K562 (cell line): ENCODE results near the gene DPH2. TPM values are rescaled to one million over a fixed set of nuclear protein-coding genes. Genes with fewer than 3 reads are reported as not detected.

Experiments
- CBX8 ChIP-seq: fragments of 200-600 bp; sonication (generic); IDR thresholded peaks from 2 replicates; pipeline ENCODE4 v1.6.1; 2012; ENCODE audit warnings: borderline replicate concordance, mixed run types, low read depth, mild to moderate bottlenecking, moderate library complexity, mixed read lengths, low read length, control low read depth, inconsistent platforms; ENCODE audit not compliant: poor library complexity, severe bottlenecking; ENCODE audit errors: extremely low read depth
- CREB1 ChIP-seq, 2 experiments: sonication (generic) in 1 of 2; formaldehyde crosslinking in 1 of 2; IDR thresholded peaks; 2 replicates each; pipeline versions ENCODE4 v1.6.1 to v1.8.0; 2012 to 2022; ENCODE audit warnings: inconsistent platforms in 1 of 2, mild to moderate bottlenecking in 1 of 2, missing genetic modification reagents in 1 of 2, moderate library complexity in 1 of 2
- ETS2 ChIP-seq: IDR thresholded peaks from 2 replicates; pipeline ENCODE4 v1.6.1; 2016; ENCODE audit warnings: borderline replicate concordance, missing genetic modification characterization, mild to moderate bottlenecking, moderate library complexity, missing compliant biosample characterization; ENCODE audit not compliant: poor library complexity, severe bottlenecking
- GATAD2A ChIP-seq: fragments of 450-650 bp; IDR thresholded peaks from 2 replicates; pipeline ENCODE4 v1.6.1; 2017
- MCM2 ChIP-seq: fragments of 450-650 bp; IDR thresholded peaks from 2 replicates; pipeline ENCODE4 v1.6.1; 2017; ENCODE audit warnings: low read depth, mild to moderate bottlenecking
- MTA2 ChIP-seq: fragments of 450-650 bp; IDR thresholded peaks from 2 replicates; pipeline ENCODE4 v1.6.1; 2016; ENCODE audit warnings: low read depth
- NR1H2 ChIP-seq: sonication (generic); formaldehyde crosslinking; IDR thresholded peaks from 2 replicates; pipeline ENCODE4 v1.4.0; 2020; ENCODE audit warnings: mild to moderate bottlenecking, missing genetic modification reagents
- SRSF9 ChIP-seq: fragments of 200-400 bp; formaldehyde crosslinking; IDR thresholded peaks from 2 replicates; pipeline ENCODE4 v1.6.1; 2017; ENCODE audit warnings: low read depth, low read length, borderline replicate concordance
- TCF7L2 ChIP-seq: fragments of 150-350 bp; IDR thresholded peaks from 2 replicates; pipeline ENCODE4 v1.6.1; 2016; ENCODE audit warnings: low read depth, mild to moderate bottlenecking, low read length, moderate library complexity
- polyA plus RNA-seq, 8 experiments: library from polyadenylated mRNA; depleted of rRNA in 4 of 8; stranded (reverse) in 5 of 8; unstranded in 3 of 8; fragments of >200 nt; fragmentation: Nextera tagmentation in 2 of 8; fragmentation: Illumina TruSeq in 1 of 8; extraction: Ambion mirVana in 2 of 8; extraction: Trizol in 1 of 8; gene quantifications; 2 replicates each; pipeline versions ENCODE4 v1.2.1 to v1.2.3, GENCODE V29; 2011 to 2014; ENCODE audit warnings: inconsistent platforms in 1 of 8, missing spikeins in 1 of 8
- total RNA-seq, 7 experiments: library from RNA; depleted of rRNA in 6 of 7; stranded (reverse); fragments of >200 nt in 6 of 7; fragmentation: Illumina TruSeq in 2 of 7; extraction: Trizol in 2 of 7; gene quantifications; 2 replicates each; pipeline versions ENCODE4 v1.2.1 to v1.2.3, GENCODE V29; 2011 to 2021; ENCODE audit warnings: low replicate concordance in 1 of 7
- TF ChIP-seq, protein P1 (sequence below): fragments of 450-650 bp; IDR thresholded peaks from 2 replicates; pipeline ENCODE4 v1.6.1; 2016; ENCODE audit warnings: mild to moderate bottlenecking
- TF ChIP-seq, protein P2 (sequence below): sonication (generic); formaldehyde crosslinking; IDR thresholded peaks from 2 replicates; pipeline ENCODE4 v1.8.1; 2023; ENCODE audit warnings: missing genetic modification reagents, mild to moderate bottlenecking, borderline replicate concordance
- TF ChIP-seq, protein P3 (sequence below): fragments of 250-450 bp; sonication (Bioruptor Pico); IDR thresholded peaks from 2 replicates; pipeline ENCODE4 v1.5.0; 2022; ENCODE audit warnings: mild to moderate bottlenecking
- TF ChIP-seq, protein P4 (sequence below): fragments of 250-450 bp; sonication (Bioruptor Pico); IDR thresholded peaks from 2 replicates; pipeline ENCODE4 v1.8.0; 2021; ENCODE audit warnings: mild to moderate bottlenecking, moderate library complexity
- TF ChIP-seq, protein P5 (sequence below), 2 experiments: fragments of 250-450 bp in 1 of 2; fragments of 450-650 bp in 1 of 2; sonication (Bioruptor Pico) in 1 of 2; IDR thresholded peaks; 2 replicates each; pipeline versions ENCODE4 v1.6.1 to v1.8.0; 2016 to 2021; ENCODE audit warnings: mild to moderate bottlenecking in 2 of 2, moderate library complexity in 2 of 2, missing compliant biosample characterization in 1 of 2, missing genetic modification characterization in 1 of 2

Gene DPH2
- total and polyA plus RNA-seq, 9 of the 15 experiments (the other 6 are each of a cell fraction or from before 2014, with no cell fraction given) = 17.9 to 94.1 (median 68.1) TPM

DNA sequence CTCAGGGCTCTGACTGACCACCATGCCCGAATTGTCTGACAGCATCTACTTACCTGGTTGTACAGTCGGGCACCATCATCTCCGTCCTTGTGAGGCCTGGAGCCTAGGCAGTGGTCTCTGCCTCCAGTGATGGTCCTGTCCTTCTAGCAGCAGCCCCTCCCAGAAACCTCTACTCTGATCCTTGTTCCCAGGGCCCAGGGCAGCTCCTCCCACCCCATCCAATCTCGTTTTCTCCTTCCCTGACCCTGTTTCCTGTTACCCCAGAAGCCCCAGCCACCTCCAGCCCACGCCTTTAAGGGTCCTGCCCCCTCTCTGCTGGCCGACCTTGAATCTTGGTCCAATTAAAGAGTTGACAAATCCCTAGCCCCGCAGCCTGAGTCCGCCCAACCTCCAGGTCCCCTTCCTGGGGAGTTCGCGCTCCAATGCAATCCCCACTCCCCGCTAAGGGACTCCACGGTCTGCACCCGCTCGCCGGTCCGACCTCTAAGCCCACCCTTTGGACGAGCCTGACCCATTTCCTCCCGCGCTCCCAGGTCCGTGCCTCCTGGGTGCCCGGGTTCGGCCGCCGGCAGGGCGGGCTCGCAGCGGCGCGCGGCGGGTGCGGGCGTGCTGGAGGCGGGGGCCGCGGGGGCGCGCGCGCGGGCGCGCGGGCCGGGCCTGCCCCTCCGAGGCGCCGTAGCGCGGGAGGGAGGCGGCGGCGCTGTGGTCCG lies 8.9 kb downstream of the DPH2 start, which contains the start of gene B4GALT2 (continued):
- TF ChIP-seq, protein P1, sequence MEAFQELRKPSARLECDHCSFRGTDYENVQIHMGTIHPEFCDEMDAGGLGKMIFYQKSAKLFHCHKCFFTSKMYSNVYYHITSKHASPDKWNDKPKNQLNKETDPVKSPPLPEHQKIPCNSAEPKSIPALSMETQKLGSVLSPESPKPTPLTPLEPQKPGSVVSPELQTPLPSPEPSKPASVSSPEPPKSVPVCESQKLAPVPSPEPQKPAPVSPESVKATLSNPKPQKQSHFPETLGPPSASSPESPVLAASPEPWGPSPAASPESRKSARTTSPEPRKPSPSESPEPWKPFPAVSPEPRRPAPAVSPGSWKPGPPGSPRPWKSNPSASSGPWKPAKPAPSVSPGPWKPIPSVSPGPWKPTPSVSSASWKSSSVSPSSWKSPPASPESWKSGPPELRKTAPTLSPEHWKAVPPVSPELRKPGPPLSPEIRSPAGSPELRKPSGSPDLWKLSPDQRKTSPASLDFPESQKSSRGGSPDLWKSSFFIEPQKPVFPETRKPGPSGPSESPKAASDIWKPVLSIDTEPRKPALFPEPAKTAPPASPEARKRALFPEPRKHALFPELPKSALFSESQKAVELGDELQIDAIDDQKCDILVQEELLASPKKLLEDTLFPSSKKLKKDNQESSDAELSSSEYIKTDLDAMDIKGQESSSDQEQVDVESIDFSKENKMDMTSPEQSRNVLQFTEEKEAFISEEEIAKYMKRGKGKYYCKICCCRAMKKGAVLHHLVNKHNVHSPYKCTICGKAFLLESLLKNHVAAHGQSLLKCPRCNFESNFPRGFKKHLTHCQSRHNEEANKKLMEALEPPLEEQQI = no peak
- TF ChIP-seq CREB1 (IDR thresholded peaks at IDR 0.05) (no peak), CREB1 (CRISPR knock-in tag; IDR thresholded peaks at IDR 0.05) (no peak), ETS2 (tag) (no peak), NR1H2 (CRISPR knock-in tag) (no peak), MCM2 (no peak), GATAD2A (no peak), CBX8 (no peak), TCF7L2 (no peak), SRSF9 (no peak), MTA2 (no peak)
- TF ChIP-seq, protein P2, sequence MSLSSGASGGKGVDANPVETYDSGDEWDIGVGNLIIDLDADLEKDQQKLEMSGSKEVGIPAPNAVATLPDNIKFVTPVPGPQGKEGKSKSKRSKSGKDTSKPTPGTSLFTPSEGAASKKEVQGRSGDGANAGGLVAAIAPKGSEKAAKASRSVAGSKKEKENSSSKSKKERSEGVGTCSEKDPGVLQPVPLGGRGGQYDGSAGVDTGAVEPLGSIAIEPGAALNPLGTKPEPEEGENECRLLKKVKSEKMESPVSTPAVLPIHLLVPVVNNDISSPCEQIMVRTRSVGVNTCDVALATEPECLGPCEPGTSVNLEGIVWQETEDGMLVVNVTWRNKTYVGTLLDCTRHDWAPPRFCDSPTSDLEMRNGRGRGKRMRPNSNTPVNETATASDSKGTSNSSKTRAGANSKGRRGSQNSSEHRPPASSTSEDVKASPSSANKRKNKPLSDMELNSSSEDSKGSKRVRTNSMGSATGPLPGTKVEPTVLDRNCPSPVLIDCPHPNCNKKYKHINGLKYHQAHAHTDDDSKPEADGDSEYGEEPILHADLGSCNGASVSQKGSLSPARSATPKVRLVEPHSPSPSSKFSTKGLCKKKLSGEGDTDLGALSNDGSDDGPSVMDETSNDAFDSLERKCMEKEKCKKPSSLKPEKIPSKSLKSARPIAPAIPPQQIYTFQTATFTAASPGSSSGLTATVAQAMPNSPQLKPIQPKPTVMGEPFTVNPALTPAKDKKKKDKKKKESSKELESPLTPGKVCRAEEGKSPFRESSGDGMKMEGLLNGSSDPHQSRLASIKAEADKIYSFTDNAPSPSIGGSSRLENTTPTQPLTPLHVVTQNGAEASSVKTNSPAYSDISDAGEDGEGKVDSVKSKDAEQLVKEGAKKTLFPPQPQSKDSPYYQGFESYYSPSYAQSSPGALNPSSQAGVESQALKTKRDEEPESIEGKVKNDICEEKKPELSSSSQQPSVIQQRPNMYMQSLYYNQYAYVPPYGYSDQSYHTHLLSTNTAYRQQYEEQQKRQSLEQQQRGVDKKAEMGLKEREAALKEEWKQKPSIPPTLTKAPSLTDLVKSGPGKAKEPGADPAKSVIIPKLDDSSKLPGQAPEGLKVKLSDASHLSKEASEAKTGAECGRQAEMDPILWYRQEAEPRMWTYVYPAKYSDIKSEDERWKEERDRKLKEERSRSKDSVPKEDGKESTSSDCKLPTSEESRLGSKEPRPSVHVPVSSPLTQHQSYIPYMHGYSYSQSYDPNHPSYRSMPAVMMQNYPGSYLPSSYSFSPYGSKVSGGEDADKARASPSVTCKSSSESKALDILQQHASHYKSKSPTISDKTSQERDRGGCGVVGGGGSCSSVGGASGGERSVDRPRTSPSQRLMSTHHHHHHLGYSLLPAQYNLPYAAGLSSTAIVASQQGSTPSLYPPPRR = no peak
- TF ChIP-seq, protein P3, sequence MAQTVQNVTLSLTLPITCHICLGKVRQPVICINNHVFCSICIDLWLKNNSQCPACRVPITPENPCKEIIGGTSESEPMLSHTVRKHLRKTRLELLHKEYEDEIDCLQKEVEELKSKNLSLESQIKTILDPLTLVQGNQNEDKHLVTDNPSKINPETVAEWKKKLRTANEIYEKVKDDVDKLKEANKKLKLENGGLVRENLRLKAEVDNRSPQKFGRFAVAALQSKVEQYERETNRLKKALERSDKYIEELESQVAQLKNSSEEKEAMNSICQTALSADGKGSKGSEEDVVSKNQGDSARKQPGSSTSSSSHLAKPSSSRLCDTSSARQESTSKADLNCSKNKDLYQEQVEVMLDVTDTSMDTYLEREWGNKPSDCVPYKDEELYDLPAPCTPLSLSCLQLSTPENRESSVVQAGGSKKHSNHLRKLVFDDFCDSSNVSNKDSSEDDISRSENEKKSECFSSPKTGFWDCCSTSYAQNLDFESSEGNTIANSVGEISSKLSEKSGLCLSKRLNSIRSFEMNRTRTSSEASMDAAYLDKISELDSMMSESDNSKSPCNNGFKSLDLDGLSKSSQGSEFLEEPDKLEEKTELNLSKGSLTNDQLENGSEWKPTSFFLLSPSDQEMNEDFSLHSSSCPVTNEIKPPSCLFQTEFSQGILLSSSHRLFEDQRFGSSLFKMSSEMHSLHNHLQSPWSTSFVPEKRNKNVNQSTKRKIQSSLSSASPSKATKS (CRISPR knock-in tag) = no peak
- TF ChIP-seq, protein P4, sequence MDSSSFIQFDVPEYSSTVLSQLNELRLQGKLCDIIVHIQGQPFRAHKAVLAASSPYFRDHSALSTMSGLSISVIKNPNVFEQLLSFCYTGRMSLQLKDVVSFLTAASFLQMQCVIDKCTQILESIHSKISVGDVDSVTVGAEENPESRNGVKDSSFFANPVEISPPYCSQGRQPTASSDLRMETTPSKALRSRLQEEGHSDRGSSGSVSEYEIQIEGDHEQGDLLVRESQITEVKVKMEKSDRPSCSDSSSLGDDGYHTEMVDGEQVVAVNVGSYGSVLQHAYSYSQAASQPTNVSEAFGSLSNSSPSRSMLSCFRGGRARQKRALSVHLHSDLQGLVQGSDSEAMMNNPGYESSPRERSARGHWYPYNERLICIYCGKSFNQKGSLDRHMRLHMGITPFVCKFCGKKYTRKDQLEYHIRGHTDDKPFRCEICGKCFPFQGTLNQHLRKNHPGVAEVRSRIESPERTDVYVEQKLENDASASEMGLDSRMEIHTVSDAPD (CRISPR knock-in tag) = no peak
- TF ChIP-seq, protein P5, sequence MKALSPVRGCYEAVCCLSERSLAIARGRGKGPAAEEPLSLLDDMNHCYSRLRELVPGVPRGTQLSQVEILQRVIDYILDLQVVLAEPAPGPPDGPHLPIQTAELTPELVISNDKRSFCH (CRISPR knock-in tag; IDR thresholded peaks at IDR 0.05) = no peak
- TF ChIP-seq, protein P5 (tag; IDR thresholded peaks at IDR 0.05) = no peak
